HEK293 (cell line): ENCODE data around the gene ADCY7.

Experiments
- CTCF ChIA-PET: fragments of 350-600 bp; formaldehyde crosslinking; extraction: SDS; loops from one replicate; lab custom pipeline; 2021; ENCODE audit warnings: antibody characterized with exemption; lab: Yijun Ruan, JAX
- POLR2A ChIA-PET: fragments of 300-600 bp; formaldehyde crosslinking; extraction: SDS; loops from one replicate; lab custom pipeline; 2020; ENCODE audit warnings: antibody characterized with exemption, inconsistent platforms; lab: Yijun Ruan, JAX
- H3K27ac ChIP-seq: fragments of 200-500 bp; sonication (Bioruptor generic); 2 replicates; pipeline ENCODE4 v1.5.1; 2014; ENCODE audit warnings: low read depth, low read length, control low read depth, inconsistent platforms; ENCODE audit errors: extremely low read depth
- H3K36me3 ChIP-seq, 2 experiments: fragments of 200-500 bp in 1 of 2; sonication (Bioruptor generic) in 1 of 2; 1 replicate in 1 of 2; 2 replicates in 1 of 2; pipeline ENCODE4 v1.5.1; 2014 to 2017; ENCODE audit warnings: inconsistent platforms in 2 of 2, low read length in 2 of 2; ENCODE audit not compliant: control insufficient read depth in 2 of 2, insufficient read depth in 1 of 2
- H3K4me1 ChIP-seq: fragments of 200-500 bp; sonication (Bioruptor generic); 2 replicates; pipeline ENCODE4 v1.5.1; 2014; ENCODE audit warnings: mild to moderate bottlenecking, low read length, inconsistent platforms; ENCODE audit not compliant: control insufficient read depth, insufficient read depth
- H3K4me3 ChIP-seq: 2 replicates; pipeline ENCODE4 v1.5.1; 2011; ENCODE audit warnings: low read depth, mild to moderate bottlenecking, control low read depth, low read length, moderate library complexity
- H3K9me3 ChIP-seq: fragments of 200-500 bp; sonication (Bioruptor generic); 2 replicates; pipeline ENCODE4 v1.5.1; 2014; ENCODE audit warnings: low read depth, low read length, inconsistent platforms; ENCODE audit not compliant: control insufficient read depth, insufficient read depth
- EGR2 ChIP-seq: fragments of 450-650 bp; formaldehyde crosslinking; IDR thresholded peaks from 2 replicates; pipeline ENCODE4 v1.5.1; 2016; ENCODE audit warnings: low read depth, missing biosample characterization, missing genetic modification characterization
- PRDM10 ChIP-seq: fragments of 450-650 bp; formaldehyde crosslinking; IDR thresholded peaks from 2 replicates; pipeline ENCODE4 v1.5.1; 2016; ENCODE audit warnings: missing biosample characterization, missing genetic modification characterization
- SCRT2 ChIP-seq: fragments of 450-650 bp; formaldehyde crosslinking; IDR thresholded peaks from 2 replicates; pipeline ENCODE4 v1.5.1; 2016; ENCODE audit warnings: missing biosample characterization, missing genetic modification characterization
- ZBTB49 ChIP-seq: fragments of 450-650 bp; formaldehyde crosslinking; IDR thresholded peaks from 2 replicates; pipeline ENCODE4 v1.5.1; 2016; ENCODE audit warnings: missing biosample characterization, missing genetic modification characterization, low read depth
- ZFHX2 ChIP-seq: fragments of 450-650 bp; formaldehyde crosslinking; conservative IDR thresholded peaks from 2 replicates; pipeline ENCODE4 v1.5.1; 2016; ENCODE audit warnings: missing biosample characterization, missing genetic modification characterization
- ZNF121 ChIP-seq: fragments of 450-650 bp; formaldehyde crosslinking; IDR thresholded peaks from 2 replicates; pipeline ENCODE4 v1.5.1; 2016; ENCODE audit warnings: missing biosample characterization, missing genetic modification characterization
- ZNF202 ChIP-seq: fragments of 450-650 bp; formaldehyde crosslinking; IDR thresholded peaks from 2 replicates; pipeline ENCODE4 v1.5.1; 2016; ENCODE audit warnings: missing biosample characterization, missing genetic modification characterization, borderline replicate concordance
- ZNF341 ChIP-seq: fragments of 450-650 bp; formaldehyde crosslinking; IDR thresholded peaks from 2 replicates; pipeline ENCODE4; 2016; ENCODE audit warnings: low read depth, missing biosample characterization, missing genetic modification characterization
- ZNF362 ChIP-seq: fragments of 450-650 bp; formaldehyde crosslinking; IDR thresholded peaks from 2 replicates; pipeline ENCODE4 v1.5.1; 2016; ENCODE audit warnings: missing biosample characterization, missing genetic modification characterization
- ZNF426 ChIP-seq: fragments of 450-650 bp; formaldehyde crosslinking; IDR thresholded peaks from 2 replicates; pipeline ENCODE4 v1.5.1; 2017; ENCODE audit warnings: missing biosample characterization, missing genetic modification characterization, mild to moderate bottlenecking, inconsistent platforms, moderate library complexity
- ZNF645 ChIP-seq: fragments of 450-650 bp; formaldehyde crosslinking; IDR thresholded peaks from 2 replicates; pipeline ENCODE4; 2016; ENCODE audit warnings: missing biosample characterization, missing genetic modification characterization

ADCY7 gene

GRCh38 chr16:50251375-50252081, 14.8 kb upstream of the ADCY7 start:
- Histone ChIP-seq H3K36me3 (no peaks in the 10 kb centered on the region), H3K4me3 (no peak overlapping the region), H3K4me1 (peaks cover 2% of the 10 kb centered on the region; the same call in 1 of the 2 replicates), H3K27ac (no peak overlapping the region), H3K9me3 (no peaks in the 10 kb centered on the region)
- POLR2A ChIA-PET: interaction anchor here (1.3 to 1.8 kb wide), 2 partner anchors 12 to 23 kb away, joined by 5 to 7 read pairs; no protein-coding TSS in a partner anchor
- no peak for TF ChIP-seq ZNF362 (tag by site-specific recombination)
- CTCF ChIA-PET: interaction anchor here (0.6 to 0.7 kb wide), 2 partner anchors 79 to 420 kb away, joined by 3 read pairs; no protein-coding TSS in a partner anchor

GRCh38 chr16:50252082-50252611, 14.2 kb upstream of the ADCY7 start:
- no peaks in the 10 kb centered on the region for H3K36me3 ChIP-seq
- H3K27ac ChIP-seq: no peak overlapping the region
- no peak overlapping the region for H3K4me3 ChIP-seq
- no peaks in the 10 kb centered on the region for H3K4me1 ChIP-seq
- ChIA-PET POLR2A (interaction anchor here (1.2 to 1.8 kb wide), 2 partner anchors 10 to 22 kb away, joined by 3 to 5 read pairs; no protein-coding TSS in a partner anchor), CTCF (interaction anchor here (0.7 kb wide), 1 partner anchor 80 kb away, joined by 3 read pairs; no protein-coding TSS in a partner anchor)
- H3K9me3 ChIP-seq: no peaks in the 10 kb centered on the region
- TF ChIP-seq ZNF645 (no peak), PRDM10 (0 out of 2 replicates have a peak, but pooled peaks have one; percentile 14)

GRCh38 chr16:50252874-50253513, 13.4 kb upstream of the ADCY7 start:
- CTCF ChIA-PET: interaction anchor here (0.6 kb wide), 2 partner anchors 150 to 257 kb away, joined by 3 read pairs; no protein-coding TSS in a partner anchor
- Histone ChIP-seq H3K4me3 (no peak overlapping the region), H3K27ac (no peak overlapping the region), H3K4me1 (no peaks in the 10 kb centered on the region), H3K9me3 (no peaks in the 10 kb centered on the region), H3K36me3 (no peaks in the 10 kb centered on the region)
- POLR2A ChIA-PET: interaction anchor here (1.2 to 1.8 kb wide), 2 partner anchors 11 to 21 kb away, joined by 3 to 5 read pairs; no protein-coding TSS in a partner anchor
- TF ChIP-seq ZNF121 (tag by site-specific recombination): peak; percentile 33; the same call in 1 of the 2 replicates
- no peak for TF ChIP-seq ZNF426 (tag by site-specific recombination)
- no peak for TF ChIP-seq SCRT2 (tag by site-specific recombination)

GRCh38 chr16:50253514-50253910, 12.8 kb upstream of the ADCY7 start:
- POLR2A ChIA-PET: interaction anchor here (1.5 kb wide), 1 partner anchor 8 kb away, joined by 5 read pairs; no protein-coding TSS in a partner anchor
- Histone ChIP-seq H3K27ac (no peak overlapping the region), H3K4me1 (no peaks in the 10 kb centered on the region)
- TF ChIP-seq ZNF341 (tag by site-specific recombination): no peak
- TF ChIP-seq EGR2 (tag by site-specific recombination): peak; percentile 89
- TF ChIP-seq ZBTB49 (tag by site-specific recombination): no peak
- TF ChIP-seq ZFHX2 (tag by site-specific recombination): peak; percentile 68
- TF ChIP-seq ZNF202 (tag by site-specific recombination): no peak
- TF ChIP-seq, all 188 proteins: peak for 2
- H3K36me3 ChIP-seq: no peaks in the 10 kb centered on the region
- CTCF ChIA-PET: interaction anchor here (0.6 to 0.9 kb wide), 3 partner anchors 8 to 256 kb away, joined by 3 read pairs; no protein-coding TSS in a partner anchor
- H3K4me3 ChIP-seq: no peak overlapping the region
- no peaks in the 10 kb centered on the region for H3K9me3 ChIP-seq
